OCI-LY1 (cell line): ENCODE measurements around the gene UIMC1.

Source experiments
- CTCF ChIP-seq: fragments of 200-600 bp; sonication (generic), shearing (Covaris generic); IDR thresholded peaks from 2 replicates; pipeline ENCODE4 v1.5.1; 2017; ENCODE audit warnings: mild to moderate bottlenecking, antibody characterized with exemption, low read length, moderate library complexity, mixed read lengths
- EZH2 ChIP-seq: fragments of 200-600 bp; sonication (generic), shearing (Covaris generic); IDR thresholded peaks from 2 replicates; pipeline ENCODE4 v1.8.0; 2017; ENCODE audit warnings: borderline replicate concordance, mixed run types, mild to moderate bottlenecking, antibody characterized with exemption, low read length, moderate library complexity, mixed read lengths

- TF ChIP-seq CTCF, result no peak
- TF ChIP-seq EZH2, result no peak
Measured at GRCh38 chr5:176929654-176930053, 76.9 kb downstream of the UIMC1 start.
